GM12878 (cell line): ENCODE results near the gene PTP4A1. TPM values are rescaled to one million over a fixed set of nuclear protein-coding genes. Genes with fewer than 3 reads are reported as not detected.

ENCODE experiments used
- ASH2L ChIP-seq: fragments of 300-600, 200-600 bp; sonication (generic); IDR thresholded peaks from 2 replicates; pipeline ENCODE4 v1.6.1; 2017; ENCODE audit warnings: low read depth, mild to moderate bottlenecking, borderline replicate concordance
- EP300 ChIP-seq, 2 experiments: fragments of 150-350 bp in 1 of 2; IDR thresholded peaks; 2 replicates each; pipeline ENCODE4 v1.6.1; 2011 to 2012; ENCODE audit warnings: low read depth in 2 of 2, low read length in 2 of 2, borderline replicate concordance in 1 of 2, improper control_type of control experiment in 1 of 2, inconsistent platforms in 1 of 2; ENCODE audit not compliant: control insufficient read depth in 1 of 2
- HDAC6 ChIP-seq: fragments of 200-600 bp; sonication (generic); IDR thresholded peaks from one replicate; pipeline ENCODE4 v1.8.0; 2017; ENCODE audit warnings: antibody characterized with exemption; ENCODE audit not compliant: unreplicated experiment
- IRF4 ChIP-seq: IDR thresholded peaks from 2 replicates; pipeline ENCODE4 v1.6.1; 2011; ENCODE audit warnings: low read depth, low read length
- JUND ChIP-seq: IDR thresholded peaks from 2 replicates; pipeline ENCODE4 v1.6.1; 2012; ENCODE audit warnings: low read depth, mild to moderate bottlenecking, low read length, improper control_type of control experiment, moderate library complexity
- NFIC ChIP-seq: IDR thresholded peaks from 2 replicates; pipeline ENCODE4 v1.6.1; 2012; ENCODE audit warnings: low read depth, mild to moderate bottlenecking, inconsistent platforms, low read length, moderate library complexity
- NR2F1 ChIP-seq: fragments of 450-650 bp; conservative IDR thresholded peaks from 2 replicates; pipeline ENCODE4 v1.6.1; 2017; ENCODE audit warnings: mild to moderate bottlenecking
- POLR2A ChIP-seq: IDR thresholded peaks from 2 replicates; pipeline ENCODE4 v1.6.1; 2011; ENCODE audit warnings: low read depth, mild to moderate bottlenecking, low read length
- SMAD1 ChIP-seq: fragments of 450-650 bp; IDR thresholded peaks from 2 replicates; pipeline ENCODE4 v1.6.1; 2018; ENCODE audit warnings: mild to moderate bottlenecking, low read depth; ENCODE audit not compliant: partially characterized antibody
- STAT1 ChIP-seq: fragments of 450-650 bp; conservative IDR thresholded peaks from 2 replicates; pipeline ENCODE4 v1.6.1; 2014; ENCODE audit warnings: antibody characterized with exemption, mild to moderate bottlenecking
- SUZ12 ChIP-seq: fragments of 200-600 bp; sonication (generic); IDR thresholded peaks from one replicate; pipeline ENCODE4 v1.6.1; 2018; ENCODE audit warnings: antibody characterized with exemption, mild to moderate bottlenecking; ENCODE audit not compliant: unreplicated experiment
- TCF7 ChIP-seq: IDR thresholded peaks from 2 replicates; pipeline ENCODE4 v1.6.1; 2014; ENCODE audit warnings: antibody characterized with exemption, borderline replicate concordance
- ZNF217 ChIP-seq: fragments of 450-650 bp; IDR thresholded peaks from 2 replicates; pipeline ENCODE4 v1.6.1; 2017; ENCODE audit warnings: antibody characterized with exemption, mild to moderate bottlenecking
- ZSCAN29 ChIP-seq: fragments of 450-650 bp; IDR thresholded peaks from 2 replicates; pipeline ENCODE4 v1.6.1; 2017; ENCODE audit warnings: mild to moderate bottlenecking, moderate library complexity
- polyA plus RNA-seq, 11 experiments: library from polyadenylated mRNA; depleted of rRNA in 4 of 11; unstranded in 6 of 11; stranded (reverse) in 5 of 11; fragments of >200 nt; fragmentation: Nextera tagmentation in 4 of 11; fragmentation: Illumina TruSeq in 1 of 11; extraction: Ambion mirVana in 4 of 11; extraction: Trizol in 1 of 11; gene quantifications; 1 replicate in 1 of 11; 2 replicates in 10 of 11; pipeline versions ENCODE4 v1.2.1 to v1.2.3, GENCODE V29; 2011 to 2016; ENCODE audit warnings: inconsistent platforms in 2 of 11, missing spikeins in 2 of 11, low read depth in 1 of 11
- total RNA-seq, 4 experiments: library from RNA; depleted of rRNA in 3 of 4; stranded (reverse); fragments of >200 nt in 3 of 4; fragmentation: Illumina TruSeq in 1 of 4; extraction: Trizol in 1 of 4; gene quantifications; 2 replicates each; pipeline versions ENCODE4 v1.2.1 to v1.2.3, GENCODE V29; 2013 to 2021
- TF ChIP-seq, protein P1 (sequence below): fragments of 450-650 bp; formaldehyde crosslinking; IDR thresholded peaks from 2 replicates; pipeline ENCODE4 v1.4.0; 2020; ENCODE audit warnings: mild to moderate bottlenecking, moderate library complexity
- TF ChIP-seq, protein P2 (sequence below): IDR thresholded peaks from 2 replicates; pipeline ENCODE4 v1.6.1; 2012; ENCODE audit warnings: low read depth, low read length, improper control_type of control experiment
- TF ChIP-seq, protein P3 (sequence below): fragments of 450-650 bp; IDR thresholded peaks from 2 replicates; pipeline ENCODE4 v1.6.1; 2018; ENCODE audit warnings: mild to moderate bottlenecking, low read depth, moderate library complexity; ENCODE audit not compliant: partially characterized antibody
- TF ChIP-seq, protein P4 (sequence below): fragments of 450-650 bp; IDR thresholded peaks from 2 replicates; pipeline ENCODE4 v1.6.1; 2017; ENCODE audit warnings: borderline replicate concordance
- TF ChIP-seq, protein P5 (sequence below): fragments of 450-650 bp; IDR thresholded peaks from 2 replicates; pipeline ENCODE4 v1.6.1; 2017; ENCODE audit warnings: low read depth, mild to moderate bottlenecking, moderate library complexity

Gene PTP4A1
- total and polyA plus RNA-seq, 10 of the 15 experiments (the other 5 are each of a cell fraction or from before 2014, with no cell fraction given): 8.5 to 190 (median 46.4) TPM; not detected in 2

DNA sequence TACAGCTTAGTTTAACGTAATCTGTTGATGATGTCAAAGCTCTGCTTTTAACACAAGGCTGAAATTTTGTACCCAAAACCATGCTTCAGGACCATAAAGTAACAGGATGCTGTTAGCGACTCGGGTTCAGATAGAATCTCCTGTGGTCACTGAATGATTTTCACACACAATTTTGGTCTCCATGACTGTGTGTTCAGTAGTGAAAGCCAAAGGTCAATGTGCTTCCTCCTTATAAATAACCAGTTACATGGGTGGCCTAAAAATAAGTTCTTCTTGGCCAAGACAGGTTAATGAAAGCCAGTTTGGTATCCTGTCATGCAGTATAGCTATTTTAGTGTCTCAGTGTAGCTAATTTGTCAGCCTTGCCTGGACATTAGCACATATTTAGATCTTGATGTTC is 19.1 kb upstream of the PTP4A1 start (continued):
- TF ChIP-seq, protein P1, sequence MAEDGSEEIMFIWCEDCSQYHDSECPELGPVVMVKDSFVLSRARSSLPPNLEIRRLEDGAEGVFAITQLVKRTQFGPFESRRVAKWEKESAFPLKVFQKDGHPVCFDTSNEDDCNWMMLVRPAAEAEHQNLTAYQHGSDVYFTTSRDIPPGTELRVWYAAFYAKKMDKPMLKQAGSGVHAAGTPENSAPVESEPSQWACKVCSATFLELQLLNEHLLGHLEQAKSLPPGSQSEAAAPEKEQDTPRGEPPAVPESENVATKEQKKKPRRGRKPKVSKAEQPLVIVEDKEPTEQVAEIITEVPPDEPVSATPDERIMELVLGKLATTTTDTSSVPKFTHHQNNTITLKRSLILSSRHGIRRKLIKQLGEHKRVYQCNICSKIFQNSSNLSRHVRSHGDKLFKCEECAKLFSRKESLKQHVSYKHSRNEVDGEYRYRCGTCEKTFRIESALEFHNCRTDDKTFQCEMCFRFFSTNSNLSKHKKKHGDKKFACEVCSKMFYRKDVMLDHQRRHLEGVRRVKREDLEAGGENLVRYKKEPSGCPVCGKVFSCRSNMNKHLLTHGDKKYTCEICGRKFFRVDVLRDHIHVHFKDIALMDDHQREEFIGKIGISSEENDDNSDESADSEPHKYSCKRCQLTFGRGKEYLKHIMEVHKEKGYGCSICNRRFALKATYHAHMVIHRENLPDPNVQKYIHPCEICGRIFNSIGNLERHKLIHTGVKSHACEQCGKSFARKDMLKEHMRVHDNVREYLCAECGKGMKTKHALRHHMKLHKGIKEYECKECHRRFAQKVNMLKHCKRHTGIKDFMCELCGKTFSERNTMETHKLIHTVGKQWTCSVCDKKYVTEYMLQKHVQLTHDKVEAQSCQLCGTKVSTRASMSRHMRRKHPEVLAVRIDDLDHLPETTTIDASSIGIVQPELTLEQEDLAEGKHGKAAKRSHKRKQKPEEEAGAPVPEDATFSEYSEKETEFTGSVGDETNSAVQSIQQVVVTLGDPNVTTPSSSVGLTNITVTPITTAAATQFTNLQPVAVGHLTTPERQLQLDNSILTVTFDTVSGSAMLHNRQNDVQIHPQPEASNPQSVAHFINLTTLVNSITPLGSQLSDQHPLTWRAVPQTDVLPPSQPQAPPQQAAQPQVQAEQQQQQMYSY (CRISPR knock-in tag): no peak
- 0 out of 2 replicates have a peak, but pooled peaks have one; percentile 19 for TF ChIP-seq TCF7
- no peak for TF ChIP-seq JUND
- TF ChIP-seq NR2F1: peak; percentile 99
- TF ChIP-seq POLR2A: no peak
- TF ChIP-seq ASH2L: no peak
- TF ChIP-seq, protein P2, sequence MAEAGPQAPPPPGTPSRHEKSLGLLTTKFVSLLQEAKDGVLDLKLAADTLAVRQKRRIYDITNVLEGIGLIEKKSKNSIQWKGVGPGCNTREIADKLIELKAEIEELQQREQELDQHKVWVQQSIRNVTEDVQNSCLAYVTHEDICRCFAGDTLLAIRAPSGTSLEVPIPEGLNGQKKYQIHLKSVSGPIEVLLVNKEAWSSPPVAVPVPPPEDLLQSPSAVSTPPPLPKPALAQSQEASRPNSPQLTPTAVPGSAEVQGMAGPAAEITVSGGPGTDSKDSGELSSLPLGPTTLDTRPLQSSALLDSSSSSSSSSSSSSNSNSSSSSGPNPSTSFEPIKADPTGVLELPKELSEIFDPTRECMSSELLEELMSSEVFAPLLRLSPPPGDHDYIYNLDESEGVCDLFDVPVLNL: no peak
- TF ChIP-seq SMAD1: no peak
- TF ChIP-seq IRF4: peak; percentile 57; the same call in 1 of the 2 replicates
- no peak for TF ChIP-seq HDAC6
- no peak for TF ChIP-seq SUZ12
- peak; percentile 73 for TF ChIP-seq NFIC
- TF ChIP-seq, protein P3, sequence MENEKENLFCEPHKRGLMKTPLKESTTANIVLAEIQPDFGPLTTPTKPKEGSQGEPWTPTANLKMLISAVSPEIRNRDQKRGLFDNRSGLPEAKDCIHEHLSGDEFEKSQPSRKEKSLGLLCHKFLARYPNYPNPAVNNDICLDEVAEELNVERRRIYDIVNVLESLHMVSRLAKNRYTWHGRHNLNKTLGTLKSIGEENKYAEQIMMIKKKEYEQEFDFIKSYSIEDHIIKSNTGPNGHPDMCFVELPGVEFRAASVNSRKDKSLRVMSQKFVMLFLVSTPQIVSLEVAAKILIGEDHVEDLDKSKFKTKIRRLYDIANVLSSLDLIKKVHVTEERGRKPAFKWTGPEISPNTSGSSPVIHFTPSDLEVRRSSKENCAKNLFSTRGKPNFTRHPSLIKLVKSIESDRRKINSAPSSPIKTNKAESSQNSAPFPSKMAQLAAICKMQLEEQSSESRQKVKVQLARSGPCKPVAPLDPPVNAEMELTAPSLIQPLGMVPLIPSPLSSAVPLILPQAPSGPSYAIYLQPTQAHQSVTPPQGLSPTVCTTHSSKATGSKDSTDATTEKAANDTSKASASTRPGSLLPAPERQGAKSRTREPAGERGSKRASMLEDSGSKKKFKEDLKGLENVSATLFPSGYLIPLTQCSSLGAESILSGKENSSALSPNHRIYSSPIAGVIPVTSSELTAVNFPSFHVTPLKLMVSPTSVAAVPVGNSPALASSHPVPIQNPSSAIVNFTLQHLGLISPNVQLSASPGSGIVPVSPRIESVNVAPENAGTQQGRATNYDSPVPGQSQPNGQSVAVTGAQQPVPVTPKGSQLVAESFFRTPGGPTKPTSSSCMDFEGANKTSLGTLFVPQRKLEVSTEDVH: no peak
- no peak for TF ChIP-seq STAT1
- TF ChIP-seq EP300 (IDR thresholded peaks at IDR 0.05; ENCODE audit: borderline replicate concordance in 1 of 2, control insufficient read depth in 1 of 2, low read depth in 2 of 2, low read length in 2 of 2): peak; percentile 71 to 94; a peak in 3 of 4 replicates
- TF ChIP-seq ZSCAN29: no peak
- TF ChIP-seq, protein P4, sequence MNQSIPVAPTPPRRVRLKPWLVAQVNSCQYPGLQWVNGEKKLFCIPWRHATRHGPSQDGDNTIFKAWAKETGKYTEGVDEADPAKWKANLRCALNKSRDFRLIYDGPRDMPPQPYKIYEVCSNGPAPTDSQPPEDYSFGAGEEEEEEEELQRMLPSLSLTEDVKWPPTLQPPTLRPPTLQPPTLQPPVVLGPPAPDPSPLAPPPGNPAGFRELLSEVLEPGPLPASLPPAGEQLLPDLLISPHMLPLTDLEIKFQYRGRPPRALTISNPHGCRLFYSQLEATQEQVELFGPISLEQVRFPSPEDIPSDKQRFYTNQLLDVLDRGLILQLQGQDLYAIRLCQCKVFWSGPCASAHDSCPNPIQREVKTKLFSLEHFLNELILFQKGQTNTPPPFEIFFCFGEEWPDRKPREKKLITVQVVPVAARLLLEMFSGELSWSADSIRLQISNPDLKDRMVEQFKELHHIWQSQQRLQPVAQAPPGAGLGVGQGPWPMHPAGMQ: no peak
- TF ChIP-seq, protein P5, sequence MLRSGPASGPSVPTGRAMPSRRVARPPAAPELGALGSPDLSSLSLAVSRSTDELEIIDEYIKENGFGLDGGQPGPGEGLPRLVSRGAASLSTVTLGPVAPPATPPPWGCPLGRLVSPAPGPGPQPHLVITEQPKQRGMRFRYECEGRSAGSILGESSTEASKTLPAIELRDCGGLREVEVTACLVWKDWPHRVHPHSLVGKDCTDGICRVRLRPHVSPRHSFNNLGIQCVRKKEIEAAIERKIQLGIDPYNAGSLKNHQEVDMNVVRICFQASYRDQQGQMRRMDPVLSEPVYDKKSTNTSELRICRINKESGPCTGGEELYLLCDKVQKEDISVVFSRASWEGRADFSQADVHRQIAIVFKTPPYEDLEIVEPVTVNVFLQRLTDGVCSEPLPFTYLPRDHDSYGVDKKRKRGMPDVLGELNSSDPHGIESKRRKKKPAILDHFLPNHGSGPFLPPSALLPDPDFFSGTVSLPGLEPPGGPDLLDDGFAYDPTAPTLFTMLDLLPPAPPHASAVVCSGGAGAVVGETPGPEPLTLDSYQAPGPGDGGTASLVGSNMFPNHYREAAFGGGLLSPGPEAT: peak; percentile 67
- peak; percentile 36; the same call in 1 of the 2 replicates for TF ChIP-seq ZNF217
